Neural crest cell (in vitro differentiated cells): ENCODE results near the gene SLC9A8. TPM values are rescaled to one million over a fixed set of nuclear protein-coding genes. Genes with fewer than 3 reads are reported as not detected.
A peak's percentile ranks its signal among the peaks of the same experiment; 100 is the strongest.

Experiments used
- DNase-seq: peaks from one replicate; pipeline ENCODE4 v3.0.0; 2021; ENCODE audit warnings: low read depth, mixed read lengths, low spot score
- H3K27ac Mint-ChIP-seq: one replicate; pipeline ENCODE4 v1.8.0; 2021; ENCODE audit warnings: mild to moderate bottlenecking, mixed read lengths; ENCODE audit not compliant: unreplicated experiment
- H3K27me3 Mint-ChIP-seq: 2 replicates; pipeline ENCODE4 v1.8.0; 2021; ENCODE audit warnings: low read depth, mild to moderate bottlenecking, mixed read lengths
- H3K36me3 Mint-ChIP-seq: 2 replicates; pipeline ENCODE4 v1.8.0; 2021; ENCODE audit warnings: low read depth, mild to moderate bottlenecking, mixed read lengths
- H3K4me1 Mint-ChIP-seq: 2 replicates; pipeline ENCODE4 v1.8.0; 2021; ENCODE audit warnings: mixed read lengths
- H3K4me3 Mint-ChIP-seq: one replicate; pipeline ENCODE4 v1.8.0; 2021; ENCODE audit warnings: mild to moderate bottlenecking, mixed read lengths
- H3K9me3 Mint-ChIP-seq: 2 replicates; pipeline ENCODE4 v1.8.0; 2021; ENCODE audit warnings: mixed read lengths
- CTCF ChIP-seq: fragments of 200-600 bp; sonication (generic); conservative IDR thresholded peaks from 2 replicates; pipeline ENCODE4 v1.5.0; 2021; ENCODE audit warnings: antibody characterized with exemption, mild to moderate bottlenecking
- total RNA-seq: library from RNA; stranded (reverse); gene quantifications from 2 replicates; pipeline ENCODE4 v1.2.1, GENCODE V29; 2021

The SLC9A8 gene
- total RNA-seq, 1 donor from 2014 or later: 9.7 TPM

GRCh38 chr20:49851991-49852390, 39.4 kb downstream of the SLC9A8 start:
- Mint-ChIP-seq H3K9me3 (no peaks in the 10 kb centered on the region), H3K36me3 (peaks cover 2% of the 10 kb centered on the region), H3K27ac (peak overlapping the region; percentile 24), H3K4me1 (peaks cover 44% of the 10 kb centered on the region), H3K4me3 (no peak overlapping the region), H3K27me3 (no peaks in the 10 kb centered on the region)
- DNase-seq: no peak
- no peak for TF ChIP-seq CTCF

GRCh38 chr20:49852522-49853080, 40.0 kb downstream of the SLC9A8 start:
- Mint-ChIP-seq H3K9me3 (no peaks in the 10 kb centered on the region), H3K4me3 (no peak overlapping the region), H3K36me3 (peaks cover 2% of the 10 kb centered on the region), H3K4me1 (peaks cover 44% of the 10 kb centered on the region), H3K27ac (peak overlapping the region; percentile 80), H3K27me3 (no peaks in the 10 kb centered on the region)
- TF ChIP-seq CTCF: no peak
- no peak for DNase-seq

GRCh38 chr20:49853640-49854039, 41.0 kb downstream of the SLC9A8 start:
- TF ChIP-seq CTCF: no peak
- Mint-ChIP-seq H3K4me1 (peaks cover 44% of the 10 kb centered on the region), H3K9me3 (no peaks in the 10 kb centered on the region), H3K36me3 (peaks cover 2% of the 10 kb centered on the region), H3K27ac (peak overlapping the region; percentile 96), H3K27me3 (no peaks in the 10 kb centered on the region), H3K4me3 (no peak overlapping the region)
- peak; percentile 30 for DNase-seq

- no peak for TF ChIP-seq CTCF
- Mint-ChIP-seq H3K4me1 (peaks cover 44% of the 10 kb centered on the region), H3K27ac (peak overlapping the region; percentile 24)
Observed at GRCh38 chr20:49854190-49854875, 41.7 kb downstream of the SLC9A8 start.

GRCh38 chr20:49856904-49857303, 44.3 kb downstream of the SLC9A8 start:
- Mint-ChIP-seq H3K36me3 (peaks cover 2% of the 10 kb centered on the region), H3K9me3 (no peaks in the 10 kb centered on the region), H3K27ac (no peak overlapping the region), H3K4me3 (no peak overlapping the region), H3K4me1 (peaks cover 31% of the 10 kb centered on the region), H3K27me3 (no peaks in the 10 kb centered on the region)
- no peak for DNase-seq
- no peak for TF ChIP-seq CTCF

More at GRCh38 chr20:49854190-49854875, 41.7 kb downstream of the SLC9A8 start:
- Mint-ChIP-seq H3K36me3 (peaks cover 2% of the 10 kb centered on the region), H3K4me3 (no peak overlapping the region), H3K9me3 (no peaks in the 10 kb centered on the region), H3K27me3 (no peaks in the 10 kb centered on the region)
- DNase-seq: no peak
